ENCODE data around the gene CBLL1. TPM values are rescaled to one million over a fixed set of nuclear protein-coding genes. Genes with fewer than 3 reads are reported as not detected.

Gene CBLL1
- polyA plus RNA-seq, 2 of the 4 experiments (the other 2 are of a cell fraction) = 26.1 to 40.5 TPM

GRCh38 chr7:107726356-107727130 lies 17.4 kb upstream of the CBLL1 start:
- peak in 1 of 2 experiments; percentile 23; a peak in 2 of 6 replicates for ATAC-seq
- Histone ChIP-seq H3K4me2 (no peak overlapping the region), H3K9me3 (no peaks in the 10 kb centered on the region), H3K27ac (no peak overlapping the region), H3K4me1 (no peaks in the 10 kb centered on the region), H3K4me3 (no peak overlapping the region)
- ChIA-PET CTCF (interaction anchor here (0.6 to 7.0 kb wide), 17 partner anchors 14 to 1324 kb away, joined by 3 to 80 read pairs (median 3); partner anchors contain the start of gene CBLL1), POLR2A (no interaction called here)
- WGBS (ENCODE audit: missing lambda C conversion rate) = 32% methylated on average over 3 of the region's 3 CpGs
- no peak for FAIRE-seq
- no peak for TF ChIP-seq RCOR1 (IDR thresholded peaks at IDR 0.05; ENCODE audit: low read depth, low read length)
- TF ChIP-seq REST (IDR thresholded peaks at IDR 0.05) = no peak
- TF ChIP-seq HES2 (IDR thresholded peaks at IDR 0.05) = no peak
- no peak for TF ChIP-seq MAX (IDR thresholded peaks at IDR 0.05)
- TF ChIP-seq POLR2AphosphoS2 (conservative IDR thresholded peaks at IDR 0.05; ENCODE audit: low read length) = no peak
- no peak for TF ChIP-seq NR3C1 (IDR thresholded peaks at IDR 0.05)
- TF ChIP-seq MAZ (IDR thresholded peaks at IDR 0.05; ENCODE audit: borderline replicate concordance, low read depth, low read length) = no peak
- no peak for TF ChIP-seq RNF2 (IDR thresholded peaks at IDR 0.05; ENCODE audit: borderline replicate concordance, low read depth)
- no peak for TF ChIP-seq E2F6 (IDR thresholded peaks at IDR 0.05; ENCODE audit: borderline replicate concordance, low read depth)
- no peak for TF ChIP-seq HOXA7 (CRISPR knock-in tag; IDR thresholded peaks at IDR 0.05)
- TF ChIP-seq HOXB13 (CRISPR knock-in tag; IDR thresholded peaks at IDR 0.05; ENCODE audit: low read depth) = no peak
- TF ChIP-seq CBX8 (IDR thresholded peaks at IDR 0.05) = no peak
- TF ChIP-seq RAD21 (conservative IDR thresholded peaks at IDR 0.05 in 1 of 2, IDR thresholded peaks at IDR 0.05 in 1 of 2) = no peak
- TF ChIP-seq CBX2 (IDR thresholded peaks at IDR 0.05; ENCODE audit: borderline replicate concordance, low read depth) = no peak
- TF ChIP-seq EHF (CRISPR knock-in tag; IDR thresholded peaks at IDR 0.05) = no peak
- DNase-seq (ENCODE audit: low read depth in 1 of 2, low spot score in 1 of 2) = no peak

- FAIRE-seq (no peak), DNase-seq (ENCODE audit: low read depth in 1 of 2, low spot score in 1 of 2) (no peak), ATAC-seq (no peak; a peak in 1 of 6 replicates)
- Histone ChIP-seq H3K4me3 (no peak overlapping the region), H3K9me3 (peaks cover 3% of the 10 kb centered on the region; the same call in 2 of the 3 replicates), H3K27ac (no peak overlapping the region), H3K4me2 (no peak overlapping the region), H3K4me1 (no peaks in the 10 kb centered on the region)
- ChIA-PET POLR2A (interaction anchor here (0.5 to 1.5 kb wide), 2 partner anchors 15 to 89 kb away, joined by 4 read pairs; partner anchors contain the start of gene CBLL1), CTCF (interaction anchor here (1.1 to 7.0 kb wide), 5 partner anchors 9 to 264 kb away, joined by 3 to 80 read pairs (median 5); partner anchors contain the start of gene CBLL1)
- TF ChIP-seq FOSL2 (IDR thresholded peaks at IDR 0.05) (no peak), FOSL2 (CRISPR knock-in tag; IDR thresholded peaks at IDR 0.05) (no peak), CBX2 (IDR thresholded peaks at IDR 0.05; ENCODE audit: borderline replicate concordance, low read depth) (no peak)
Measured at GRCh38 chr7:107728276-107728675, 15.7 kb upstream of the CBLL1 start.
